COR-L47 (cell line): ENCODE data around the gene ZNF24.

Experiments
- DNase-seq: peaks from one replicate; lab custom pipeline; 2025; lab: John Stamatoyannopoulos, UW

Gene ZNF24

DNA sequence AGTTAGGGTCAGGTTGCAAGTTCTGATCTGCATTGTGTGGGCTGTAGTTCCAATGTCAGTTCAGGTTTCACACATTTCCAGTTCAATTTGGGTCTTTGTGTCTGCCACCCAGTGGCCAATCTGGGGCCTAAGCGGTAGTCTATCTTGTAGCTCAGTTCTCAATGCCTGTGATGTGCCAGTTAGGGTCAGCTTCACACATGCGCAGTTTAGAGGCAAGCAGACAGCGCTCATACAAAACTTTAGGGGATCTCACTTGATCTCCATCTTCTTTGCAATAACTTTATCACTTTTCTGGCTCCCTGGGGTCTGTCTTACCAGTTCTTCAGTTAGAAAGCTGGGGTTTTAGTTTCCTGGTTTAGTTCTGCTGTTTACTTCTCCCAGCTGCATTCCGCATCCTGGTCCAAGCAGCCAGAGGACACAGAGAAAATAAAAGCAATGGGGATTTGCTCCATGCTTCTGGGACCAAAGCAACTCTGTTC lies 11.0 kb upstream of the ZNF24 start:
- peak; percentile 50 for DNase-seq

DNA sequence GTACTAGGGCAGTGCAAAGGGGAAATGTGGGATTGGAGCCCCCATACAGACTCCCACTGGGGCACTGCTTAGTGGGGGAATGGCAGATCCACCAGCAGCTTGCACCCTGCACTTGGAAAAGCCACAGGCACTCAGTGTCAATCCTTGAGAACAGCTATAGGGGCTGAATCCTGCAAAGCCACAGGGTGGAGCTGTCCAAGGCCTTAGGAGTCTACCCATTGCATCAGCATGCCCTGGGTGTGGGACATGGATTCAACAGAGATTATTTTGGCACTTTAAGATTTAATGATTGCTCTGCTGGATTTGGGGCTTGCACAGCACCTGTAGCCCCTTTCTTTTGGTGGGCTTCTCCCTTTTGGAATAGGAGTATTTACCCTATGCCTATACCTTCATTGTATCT lies 8.6 kb upstream of the ZNF24 start:
- DNase-seq: no peak

DNA sequence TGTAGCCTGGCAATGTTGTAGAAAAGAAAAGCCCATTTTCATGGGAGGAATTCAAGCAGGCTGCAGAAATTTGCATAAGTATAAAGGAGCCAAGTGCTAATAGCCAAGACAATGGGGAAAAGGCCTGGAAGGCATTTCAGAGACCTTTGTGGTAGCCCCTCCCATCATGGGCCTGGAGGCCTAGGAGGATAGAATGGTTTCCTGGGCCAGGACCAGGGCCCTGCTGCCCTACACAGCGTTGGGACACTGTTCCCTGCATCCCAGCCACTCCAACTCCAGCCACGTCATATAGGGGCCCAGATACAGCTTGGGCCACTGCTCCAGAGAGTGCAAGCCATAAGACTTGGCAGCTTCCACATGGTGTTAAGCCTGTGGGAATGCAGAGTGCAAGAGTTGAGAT lies 8.1 kb upstream of the ZNF24 start:
- no peak for DNase-seq

DNA sequence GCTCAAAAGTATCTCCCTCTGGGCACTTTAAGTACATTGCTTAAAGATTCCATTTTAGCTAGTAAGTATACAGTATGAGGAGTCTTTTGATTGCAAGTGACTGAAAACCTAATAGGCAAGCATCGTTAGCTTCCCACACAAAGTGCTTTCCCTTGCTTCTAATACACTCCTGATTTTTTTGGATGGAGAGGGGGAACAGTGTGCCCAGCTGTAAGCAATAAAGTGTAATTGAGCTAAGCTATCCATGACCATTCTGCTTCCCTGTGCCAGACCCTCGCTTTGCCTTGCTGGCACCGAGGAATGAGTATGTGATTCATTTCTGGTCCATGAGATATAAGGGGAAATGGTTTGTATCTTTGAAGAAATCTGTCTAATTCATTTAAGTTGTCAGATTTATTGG lies 3.8 kb upstream of the ZNF24 start:
- DNase-seq: no peak

DNA sequence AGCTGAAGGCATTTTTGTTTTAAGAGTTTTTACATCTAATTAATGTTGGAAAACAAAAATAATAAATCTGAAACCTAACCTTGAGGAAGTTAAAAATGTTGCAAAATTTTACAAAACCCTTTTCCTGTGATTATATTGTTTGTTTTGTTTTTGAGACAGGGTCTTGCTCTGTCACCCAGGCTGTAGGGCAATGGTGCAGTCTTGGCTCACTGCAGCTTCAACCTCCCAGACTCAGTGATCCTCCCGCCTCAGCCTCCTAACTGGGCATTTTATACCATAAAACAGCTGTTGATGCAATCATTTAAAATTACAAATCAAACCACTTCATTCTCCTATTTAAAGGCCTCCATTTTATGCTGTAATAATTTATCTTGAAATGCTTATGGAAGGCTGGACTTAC lies 1.7 kb upstream of the ZNF24 start:
- DNase-seq: no peak

DNA sequence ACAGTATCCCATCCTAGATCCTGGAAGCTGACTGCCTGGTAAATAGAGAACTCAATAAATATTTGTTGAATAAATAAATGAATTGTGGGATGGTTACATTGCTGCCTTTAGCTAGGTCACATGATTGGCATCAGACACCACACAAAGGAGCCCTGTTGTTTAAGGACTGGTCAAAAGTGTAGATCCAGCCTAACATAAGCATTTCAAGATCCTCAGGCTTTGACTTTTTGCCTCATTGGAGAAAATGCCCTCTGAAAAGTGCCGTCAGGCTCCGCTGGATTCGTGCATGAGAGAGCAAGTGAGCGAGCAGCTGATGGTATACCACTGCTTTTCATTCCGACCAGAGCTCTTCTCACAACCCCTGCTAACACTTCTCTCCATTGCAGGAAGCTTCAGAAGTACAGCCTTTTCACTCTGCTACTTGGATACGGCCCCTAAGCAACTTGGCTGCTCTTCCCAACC lies 1.3 kb upstream of the ZNF24 start:
- DNase-seq: no peak

DNA sequence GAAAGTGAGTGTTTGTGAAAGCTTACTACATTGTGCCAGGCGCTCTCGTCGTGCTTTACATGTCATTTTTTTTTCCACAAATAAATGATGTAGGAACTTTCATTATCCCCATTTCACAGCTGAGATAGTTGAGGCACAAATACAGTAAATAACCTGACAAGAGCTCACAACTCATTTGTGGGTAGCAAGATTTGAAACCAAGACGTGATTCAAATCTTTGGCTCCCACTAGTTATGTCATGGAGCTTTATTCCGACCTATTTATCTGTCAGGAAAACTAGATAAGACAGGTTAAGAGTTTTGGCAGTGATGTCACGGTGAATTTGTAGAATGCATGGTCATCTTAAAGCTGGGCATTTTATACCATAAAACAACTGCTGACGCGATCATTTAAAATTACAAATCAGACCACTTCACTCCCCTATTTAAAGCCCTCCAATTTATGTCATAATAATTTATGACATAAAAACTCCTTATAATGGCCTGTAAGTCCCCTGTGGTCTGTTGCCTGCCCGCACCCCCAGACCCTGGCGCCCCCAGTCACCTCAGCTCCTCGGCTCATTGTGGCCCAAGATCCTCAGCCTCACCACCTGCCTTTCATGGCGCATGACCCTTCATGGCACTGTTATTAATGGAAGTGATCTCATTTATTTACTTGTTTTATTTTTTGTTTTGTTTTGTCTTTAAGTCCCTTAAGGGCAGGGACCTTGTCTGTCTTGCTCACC lies 678 bp upstream of the ZNF24 start:
- no peak for DNase-seq

DNA sequence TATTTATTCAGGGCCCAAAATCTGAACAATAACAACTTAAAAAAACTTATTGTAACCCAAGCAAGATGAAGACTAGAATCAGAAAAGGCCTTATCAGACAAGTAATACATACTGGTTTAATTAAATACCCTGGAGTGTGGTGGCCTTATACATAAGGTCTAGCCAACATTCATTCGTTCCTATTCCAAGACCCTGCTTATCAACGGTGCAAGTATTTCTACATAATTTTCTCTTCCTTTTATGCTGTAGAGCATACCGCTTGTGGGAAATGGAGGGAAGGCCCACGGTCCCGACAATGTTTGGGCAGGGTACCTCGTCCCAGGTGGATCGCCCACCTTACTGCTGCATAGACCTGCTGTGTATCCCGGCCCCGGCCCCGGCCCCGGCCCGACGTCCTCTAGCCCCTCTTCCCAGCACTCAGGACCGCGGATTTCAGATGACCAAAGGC lies 708 bp downstream of the ZNF24 start:
- DNase-seq: no peak

DNA sequence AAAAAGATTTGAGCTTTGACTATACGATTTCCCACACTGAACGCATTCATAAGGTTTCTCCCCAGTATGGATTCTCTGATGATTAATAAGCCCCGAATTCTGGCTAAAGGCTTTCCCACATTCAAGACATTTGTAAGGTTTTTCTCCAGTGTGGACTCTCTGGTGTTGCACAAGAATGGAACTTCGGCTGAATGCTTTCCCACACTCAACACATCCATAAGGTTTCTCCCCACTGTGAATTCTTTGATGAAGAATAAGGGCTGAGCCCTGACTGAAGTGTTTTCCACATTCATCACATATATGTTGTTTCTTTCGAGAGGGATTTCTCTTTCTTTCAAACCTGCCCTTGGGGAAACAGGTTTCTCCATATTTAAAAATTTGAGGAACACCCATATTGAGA lies 6.9 kb downstream of the ZNF24 start:
- no peak for DNase-seq

DNA sequence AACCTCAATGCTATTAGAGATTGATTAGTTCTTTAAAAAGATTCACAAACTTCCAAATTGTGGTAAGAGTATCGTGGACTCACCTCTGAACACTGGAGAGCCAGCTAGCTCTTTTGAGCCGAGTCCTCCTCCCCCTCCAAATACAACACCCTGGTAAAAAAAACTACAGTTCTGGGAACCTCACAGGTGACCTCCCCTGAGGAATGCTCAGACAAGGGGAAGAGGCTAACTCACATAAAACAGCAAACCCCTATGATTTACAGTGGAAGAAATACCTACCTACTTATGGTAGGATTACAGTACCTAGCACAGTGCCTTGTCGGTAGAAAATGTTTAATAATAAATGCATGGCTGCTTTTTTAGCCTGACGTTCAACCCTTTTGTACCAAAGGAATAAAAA lies 8.4 kb downstream of the ZNF24 start:
- DNase-seq: no peak

DNA sequence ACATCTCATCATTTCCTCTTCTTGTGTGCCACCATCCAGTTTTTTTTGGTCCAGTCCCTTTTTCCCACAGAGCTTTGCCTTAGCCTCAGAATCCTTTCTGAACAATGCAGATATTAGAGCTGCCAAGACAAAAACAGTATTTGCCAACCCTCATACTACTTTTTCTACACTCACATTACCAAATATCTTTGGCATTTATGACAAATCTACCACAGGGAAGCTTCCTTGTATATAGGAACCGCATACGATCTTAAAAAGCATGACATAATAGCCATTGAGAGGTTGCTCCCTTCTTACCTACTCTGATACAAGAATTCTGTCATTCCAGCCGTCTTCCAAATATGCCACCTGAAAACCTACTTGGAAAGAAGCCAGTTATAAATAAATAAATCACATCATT lies 9.4 kb downstream of the ZNF24 start:
- DNase-seq: no peak

DNA sequence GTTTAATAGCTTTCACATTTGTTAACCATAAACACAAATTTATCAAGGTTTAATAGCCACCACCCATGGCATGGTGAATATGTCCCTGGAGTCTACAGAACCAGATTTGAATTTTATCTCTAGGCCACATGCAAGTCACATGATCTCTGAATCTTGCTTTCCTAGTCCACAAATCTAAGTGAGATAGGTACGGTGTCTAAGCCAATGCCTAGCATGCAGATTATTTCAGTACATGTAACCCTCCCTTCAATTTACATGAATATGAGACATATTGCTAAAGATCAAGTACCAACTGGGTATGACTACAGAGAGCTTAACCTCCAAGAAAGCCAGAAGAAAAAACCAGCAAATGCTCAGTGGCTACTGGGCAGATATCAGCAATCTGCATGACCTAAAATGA lies 10.0 kb downstream of the ZNF24 start:
- DNase-seq: no peak

DNA sequence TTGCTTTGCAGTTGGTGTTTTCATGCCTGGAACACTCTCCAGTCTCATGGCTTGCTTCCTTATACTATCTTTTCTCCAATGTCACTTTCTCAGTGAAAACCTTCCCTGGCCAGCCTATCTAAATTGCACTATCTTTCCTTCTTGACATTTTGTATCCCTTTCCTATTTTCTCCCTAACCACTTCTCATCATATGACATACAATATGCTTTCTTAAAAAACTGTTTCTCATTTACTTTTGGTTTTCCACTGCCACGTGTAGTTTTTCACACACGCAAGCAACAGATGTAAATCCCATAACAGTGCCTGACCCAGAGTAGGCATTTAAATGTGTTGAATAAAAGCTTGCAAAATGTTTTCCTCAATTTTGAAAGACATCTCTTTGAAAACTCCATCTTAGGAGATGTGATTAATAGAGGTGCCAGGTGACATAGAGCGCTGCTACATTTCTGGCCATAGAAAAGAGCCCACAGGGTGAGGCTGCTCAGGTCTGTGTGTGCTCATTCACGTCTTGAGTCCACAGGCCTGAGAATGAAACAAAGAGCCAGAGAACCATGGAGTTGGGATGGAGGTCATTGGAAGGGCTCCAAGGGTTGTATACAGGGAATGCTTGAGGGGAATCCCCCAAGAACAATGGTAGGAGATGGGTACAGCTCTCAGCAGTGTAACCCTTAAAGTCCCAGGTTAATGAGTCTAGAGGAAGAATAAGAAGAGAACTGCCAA lies 12.7 kb downstream of the ZNF24 start:
- DNase-seq: no peak

DNA sequence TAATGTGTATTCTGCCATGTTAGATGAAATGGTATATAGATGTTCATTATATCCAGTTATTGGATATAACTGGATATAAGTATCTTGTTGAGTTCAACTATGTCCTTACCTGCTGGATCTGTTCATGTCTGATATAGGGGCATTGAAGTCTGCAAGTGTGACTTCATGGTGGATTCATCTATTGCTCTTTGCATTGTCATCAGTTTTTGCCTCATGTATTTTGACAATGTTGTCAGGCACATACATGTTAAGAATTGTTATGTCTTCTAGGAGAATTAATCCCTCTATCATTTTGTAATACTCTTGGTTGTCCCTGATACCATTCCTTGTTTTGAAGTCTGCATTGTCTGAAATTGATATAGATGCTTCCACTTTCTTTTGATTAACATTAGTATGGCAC lies 15.4 kb downstream of the ZNF24 start:
- no peak for DNase-seq

DNA sequence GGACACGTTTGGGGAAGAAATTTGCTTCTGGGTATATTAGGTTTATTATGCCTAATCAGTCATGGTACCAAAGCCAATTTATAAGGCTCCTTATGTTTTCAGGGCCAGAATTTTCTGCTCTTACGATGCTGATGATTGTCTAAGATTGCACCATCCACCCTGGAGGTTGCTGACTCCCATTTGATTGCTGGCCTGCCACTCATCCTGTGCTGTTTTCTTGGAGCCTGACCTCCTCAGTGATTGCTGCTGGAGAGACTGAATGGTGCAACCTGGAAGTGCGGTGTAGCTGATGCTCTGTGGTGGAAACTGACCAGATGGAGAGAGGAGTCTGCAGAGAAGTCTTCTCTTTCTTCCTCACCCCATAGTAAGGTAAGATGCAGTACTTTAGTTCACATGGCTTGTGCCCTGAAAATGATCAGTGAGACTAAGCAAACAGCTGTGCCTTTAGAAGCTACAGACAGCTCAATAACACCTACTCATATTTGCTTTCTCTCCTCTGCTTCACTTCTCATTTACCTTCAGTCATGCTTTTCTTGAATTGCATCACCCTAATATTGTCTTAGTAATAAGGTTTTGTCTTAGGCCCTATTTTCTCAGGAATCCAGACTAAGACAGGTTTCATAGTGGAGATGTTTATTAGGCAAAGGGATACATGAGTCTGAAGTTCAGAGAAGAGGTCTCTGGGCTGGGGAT lies 17.4 kb downstream of the ZNF24 start:
- no peak for DNase-seq

DNA sequence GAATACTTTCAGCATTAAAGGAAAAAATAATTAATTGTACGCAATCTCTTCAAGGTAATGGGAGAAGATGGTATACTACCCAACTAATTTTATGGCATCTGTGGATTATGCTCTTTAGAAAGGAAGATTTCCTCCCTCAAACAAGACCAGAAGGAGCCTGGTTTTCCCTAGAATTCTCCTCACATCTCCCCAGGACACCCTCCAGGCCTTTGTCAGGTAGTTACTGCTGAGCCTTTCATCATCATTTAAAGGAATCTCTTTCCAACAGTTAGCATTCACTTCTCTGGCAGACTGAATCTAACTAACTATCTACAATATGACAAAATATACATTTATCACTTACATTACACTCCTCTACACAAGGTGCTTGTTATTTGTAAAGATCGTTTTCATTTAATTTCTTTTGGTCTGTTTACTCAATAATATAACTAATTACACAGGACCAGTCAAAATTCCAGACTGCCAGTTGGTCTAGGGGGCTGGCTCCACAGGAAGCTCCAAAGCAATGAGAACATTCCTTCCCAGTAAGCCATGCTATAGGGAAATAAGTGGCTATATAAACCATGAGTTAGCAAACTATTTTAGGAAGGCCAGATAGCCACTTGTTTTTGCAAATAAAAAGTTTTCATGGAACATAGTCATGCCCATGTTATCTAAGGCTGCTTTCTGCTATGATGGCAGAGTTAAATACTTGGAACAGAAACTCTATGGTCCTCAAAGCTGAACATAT lies 19.1 kb downstream of the ZNF24 start:
- no peak for DNase-seq

DNA sequence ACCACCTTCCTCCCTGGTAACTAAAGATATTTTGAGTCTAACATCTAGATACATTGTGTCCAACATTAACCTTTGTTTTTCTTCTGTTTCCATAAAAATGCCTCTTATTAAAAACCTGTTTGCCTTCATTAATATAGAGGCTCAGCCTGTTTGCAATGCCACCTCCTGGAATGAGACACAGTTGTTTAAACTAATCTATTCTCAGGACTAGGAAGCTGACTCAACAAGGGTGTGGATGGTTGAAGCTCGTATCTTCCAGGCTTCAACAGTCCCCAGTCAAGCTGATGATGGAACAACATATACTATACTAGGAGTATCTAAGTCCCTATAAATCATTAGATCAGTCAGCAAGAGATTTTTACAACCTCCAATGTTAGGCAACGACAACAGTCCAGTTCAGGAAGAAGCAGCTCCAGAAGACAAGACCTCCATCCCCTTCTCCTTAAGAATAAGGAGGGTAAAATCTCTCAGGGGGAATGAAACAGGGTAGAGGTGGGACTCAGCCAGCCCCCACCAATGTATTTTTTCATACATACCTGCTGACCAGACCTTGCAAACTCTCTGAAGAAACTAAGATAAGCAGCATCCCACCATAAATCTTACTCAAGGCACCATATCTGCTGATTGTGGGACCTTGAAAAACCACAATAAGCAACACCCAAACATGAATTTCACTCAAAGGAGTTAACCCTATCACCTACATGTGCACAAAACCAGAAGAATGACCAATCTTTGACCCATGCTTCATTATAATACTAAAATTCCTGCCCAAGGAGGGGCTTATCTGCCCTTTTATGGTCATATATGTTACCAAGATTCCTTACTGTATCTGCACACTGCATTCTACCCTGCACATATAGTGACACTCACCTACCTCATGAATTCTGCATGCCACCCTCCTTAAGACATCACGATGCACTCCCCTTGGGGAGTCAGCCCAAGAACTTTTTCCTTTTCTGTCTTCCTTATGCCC lies 21.4 kb downstream of the ZNF24 start:
- DNase-seq: no peak

DNA sequence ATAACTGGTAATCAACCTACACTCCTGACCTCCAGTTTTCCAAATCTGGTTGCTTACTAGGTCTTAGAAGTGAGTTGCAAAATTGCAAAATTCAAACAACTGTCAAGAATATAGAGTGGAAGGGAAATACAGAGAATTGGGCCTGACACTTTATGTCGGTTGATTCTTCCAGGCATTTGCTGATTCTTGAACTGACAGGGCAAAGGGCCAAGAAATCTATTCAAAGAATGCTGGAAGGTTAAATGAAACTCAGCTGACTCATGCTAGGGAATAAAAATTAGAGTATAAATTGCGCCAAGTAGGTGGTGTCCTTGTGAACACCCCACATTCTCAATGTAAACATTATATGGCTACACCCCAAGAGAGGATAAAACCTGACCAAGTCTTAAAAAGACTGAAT lies 32.7 kb downstream of the ZNF24 start:
- DNase-seq: no peak

DNA sequence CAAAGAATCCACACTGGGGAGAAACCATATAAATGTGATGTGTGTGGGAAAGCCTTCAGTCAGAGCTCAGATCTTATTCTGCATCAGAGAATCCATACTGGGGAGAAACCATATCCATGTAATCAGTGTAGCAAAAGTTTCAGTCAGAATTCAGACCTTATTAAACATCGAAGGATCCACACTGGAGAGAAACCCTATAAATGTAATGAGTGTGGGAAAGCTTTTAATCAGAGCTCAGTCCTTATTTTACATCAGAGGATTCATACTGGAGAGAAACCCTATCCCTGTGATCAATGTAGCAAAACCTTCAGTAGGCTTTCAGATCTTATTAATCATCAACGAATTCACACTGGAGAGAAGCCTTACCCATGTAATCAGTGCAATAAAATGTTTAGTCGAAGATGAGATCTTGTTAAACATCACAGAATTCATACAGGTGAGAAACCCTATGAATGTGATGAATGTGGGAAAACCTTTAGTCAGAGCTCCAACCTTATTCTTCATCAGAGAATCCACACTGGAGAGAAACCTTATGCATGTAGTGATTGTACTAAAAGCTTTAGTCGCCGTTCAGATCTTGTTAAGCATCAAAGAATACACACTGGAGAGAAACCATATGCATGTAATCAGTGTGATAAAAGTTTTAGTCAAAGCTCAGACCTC lies 37.5 kb downstream of the ZNF24 start:
- no peak for DNase-seq

DNA sequence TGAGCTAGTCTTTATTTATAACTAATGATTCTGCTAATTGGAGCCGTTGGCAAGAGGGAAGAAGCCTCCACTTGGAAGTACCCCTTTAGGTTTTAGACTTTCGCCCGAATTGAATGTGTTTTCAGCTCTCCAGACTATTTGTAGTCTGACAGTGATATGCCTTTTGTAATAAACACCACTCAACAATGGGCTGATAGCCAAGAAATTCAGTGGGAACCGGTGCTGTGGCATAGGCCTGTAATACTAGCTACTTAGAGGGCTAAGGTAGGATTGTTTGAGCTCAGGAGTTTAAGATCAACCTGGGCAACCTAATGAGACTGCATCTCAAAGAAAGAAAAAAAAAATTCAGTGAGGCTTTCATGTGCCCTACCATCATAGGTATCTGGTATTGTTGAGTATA lies 40.6 kb downstream of the ZNF24 start:
- no peak for DNase-seq

DNA sequence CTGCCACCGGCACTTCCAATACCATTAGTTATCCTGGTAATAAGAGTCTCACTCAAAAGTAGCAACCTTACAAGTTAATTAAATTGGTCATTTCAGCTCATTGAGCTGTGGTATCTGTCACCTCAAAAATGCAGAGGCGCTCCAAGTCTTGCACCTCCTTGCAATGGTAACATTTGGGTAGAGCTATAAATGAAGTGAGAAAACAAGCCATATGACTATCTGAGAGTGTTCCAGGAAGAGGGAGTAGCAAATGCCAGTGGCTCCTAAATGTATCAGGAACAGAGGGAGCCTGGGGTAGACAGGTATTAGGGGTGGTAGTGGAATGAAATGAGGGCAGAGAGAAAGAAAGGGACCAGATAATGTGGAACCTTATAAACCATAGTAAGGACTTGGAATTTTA lies 48.2 kb downstream of the ZNF24 start:
- no peak for DNase-seq
